Epithelial cell of esophagus (primary cell): ENCODE data around the gene OLFML1.

Experiments used
- DNase-seq: peaks from one replicate; pipeline ENCODE4 v3.0.0; 2010; ENCODE audit warnings: low read depth
- H3K4me3 ChIP-seq: 2 replicates; pipeline ENCODE4 v1.5.1; 2011; ENCODE audit warnings: mild to moderate bottlenecking, low read length, control low read depth
- TF ChIP-seq, protein P1 (sequence below): IDR thresholded peaks from 2 replicates; pipeline ENCODE4 v1.5.1; 2011; ENCODE audit warnings: low read depth, mild to moderate bottlenecking, low read length, control low read depth, inconsistent platforms; ENCODE audit not compliant: insufficient read depth; ENCODE audit errors: missing control alignments

Gene OLFML1

DNA sequence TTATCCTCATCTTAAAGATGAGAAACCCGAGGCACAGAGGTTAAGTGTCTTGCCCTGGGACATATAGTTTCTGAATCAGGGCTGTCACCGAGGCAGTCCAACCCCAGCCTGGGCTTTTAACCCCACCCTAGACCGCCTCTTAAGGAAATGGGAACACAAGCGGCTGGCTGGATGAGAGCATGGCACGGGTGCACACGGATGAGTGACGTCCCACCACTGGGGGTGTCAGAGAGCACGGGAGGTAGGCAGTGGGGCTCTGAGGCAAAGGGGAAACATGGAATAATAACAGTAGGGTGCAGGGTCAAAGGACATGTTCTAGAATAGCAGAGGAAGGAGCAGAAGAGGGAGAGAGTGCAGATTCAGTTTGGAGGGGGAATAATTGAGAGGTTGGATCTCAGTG, 50.8 kb downstream of the OLFML1 start:
- DNase-seq = no peak
- no peak overlapping the region for H3K4me3 ChIP-seq
- TF ChIP-seq, protein P1, sequence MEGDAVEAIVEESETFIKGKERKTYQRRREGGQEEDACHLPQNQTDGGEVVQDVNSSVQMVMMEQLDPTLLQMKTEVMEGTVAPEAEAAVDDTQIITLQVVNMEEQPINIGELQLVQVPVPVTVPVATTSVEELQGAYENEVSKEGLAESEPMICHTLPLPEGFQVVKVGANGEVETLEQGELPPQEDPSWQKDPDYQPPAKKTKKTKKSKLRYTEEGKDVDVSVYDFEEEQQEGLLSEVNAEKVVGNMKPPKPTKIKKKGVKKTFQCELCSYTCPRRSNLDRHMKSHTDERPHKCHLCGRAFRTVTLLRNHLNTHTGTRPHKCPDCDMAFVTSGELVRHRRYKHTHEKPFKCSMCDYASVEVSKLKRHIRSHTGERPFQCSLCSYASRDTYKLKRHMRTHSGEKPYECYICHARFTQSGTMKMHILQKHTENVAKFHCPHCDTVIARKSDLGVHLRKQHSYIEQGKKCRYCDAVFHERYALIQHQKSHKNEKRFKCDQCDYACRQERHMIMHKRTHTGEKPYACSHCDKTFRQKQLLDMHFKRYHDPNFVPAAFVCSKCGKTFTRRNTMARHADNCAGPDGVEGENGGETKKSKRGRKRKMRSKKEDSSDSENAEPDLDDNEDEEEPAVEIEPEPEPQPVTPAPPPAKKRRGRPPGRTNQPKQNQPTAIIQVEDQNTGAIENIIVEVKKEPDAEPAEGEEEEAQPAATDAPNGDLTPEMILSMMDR = no peak

DNA sequence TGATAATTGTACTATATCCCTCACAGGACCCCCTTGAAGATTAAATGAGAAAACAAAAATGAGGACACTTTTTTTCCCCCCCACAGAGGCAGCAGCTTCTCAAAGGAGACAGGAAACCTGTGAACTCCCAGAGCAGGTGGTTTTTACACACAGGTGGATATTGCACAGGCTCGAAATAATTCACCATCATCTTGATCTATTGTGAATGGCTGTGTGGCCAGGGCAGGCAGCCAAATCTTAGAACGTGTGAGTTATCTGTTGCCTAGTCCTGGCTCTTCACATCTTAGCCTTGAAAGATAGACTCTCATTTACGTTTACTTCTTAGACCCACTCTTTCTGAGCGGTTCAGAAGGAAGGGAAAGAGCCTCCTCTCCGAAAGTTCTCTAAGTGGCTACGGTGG, 52.0 kb downstream of the OLFML1 start:
- TF ChIP-seq, protein P1 = no peak
- no peak for DNase-seq
- H3K4me3 ChIP-seq = no peak overlapping the region

DNA sequence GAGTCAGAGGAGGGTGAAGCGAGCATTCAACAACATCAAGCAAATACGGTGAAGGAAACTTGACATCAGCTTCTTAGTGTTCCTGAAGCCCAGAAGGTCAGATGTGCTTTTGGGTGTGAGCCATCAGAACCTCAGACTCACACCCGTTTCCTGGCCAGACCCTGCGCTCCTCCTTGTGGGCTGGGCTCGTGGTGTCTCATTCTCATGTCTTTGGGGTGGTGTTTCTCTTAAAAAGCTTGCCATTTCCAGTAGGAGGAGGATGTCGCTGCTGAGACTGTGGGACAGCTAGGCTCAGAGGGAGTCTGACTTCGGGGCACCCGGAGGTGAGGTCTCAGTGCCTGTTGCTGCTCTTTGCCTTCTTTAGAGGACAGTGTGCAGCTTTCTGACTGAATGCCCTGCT, 52.7 kb downstream of the OLFML1 start:
- DNase-seq = no peak
- no peak overlapping the region for H3K4me3 ChIP-seq
- TF ChIP-seq, protein P1 = no peak

DNA sequence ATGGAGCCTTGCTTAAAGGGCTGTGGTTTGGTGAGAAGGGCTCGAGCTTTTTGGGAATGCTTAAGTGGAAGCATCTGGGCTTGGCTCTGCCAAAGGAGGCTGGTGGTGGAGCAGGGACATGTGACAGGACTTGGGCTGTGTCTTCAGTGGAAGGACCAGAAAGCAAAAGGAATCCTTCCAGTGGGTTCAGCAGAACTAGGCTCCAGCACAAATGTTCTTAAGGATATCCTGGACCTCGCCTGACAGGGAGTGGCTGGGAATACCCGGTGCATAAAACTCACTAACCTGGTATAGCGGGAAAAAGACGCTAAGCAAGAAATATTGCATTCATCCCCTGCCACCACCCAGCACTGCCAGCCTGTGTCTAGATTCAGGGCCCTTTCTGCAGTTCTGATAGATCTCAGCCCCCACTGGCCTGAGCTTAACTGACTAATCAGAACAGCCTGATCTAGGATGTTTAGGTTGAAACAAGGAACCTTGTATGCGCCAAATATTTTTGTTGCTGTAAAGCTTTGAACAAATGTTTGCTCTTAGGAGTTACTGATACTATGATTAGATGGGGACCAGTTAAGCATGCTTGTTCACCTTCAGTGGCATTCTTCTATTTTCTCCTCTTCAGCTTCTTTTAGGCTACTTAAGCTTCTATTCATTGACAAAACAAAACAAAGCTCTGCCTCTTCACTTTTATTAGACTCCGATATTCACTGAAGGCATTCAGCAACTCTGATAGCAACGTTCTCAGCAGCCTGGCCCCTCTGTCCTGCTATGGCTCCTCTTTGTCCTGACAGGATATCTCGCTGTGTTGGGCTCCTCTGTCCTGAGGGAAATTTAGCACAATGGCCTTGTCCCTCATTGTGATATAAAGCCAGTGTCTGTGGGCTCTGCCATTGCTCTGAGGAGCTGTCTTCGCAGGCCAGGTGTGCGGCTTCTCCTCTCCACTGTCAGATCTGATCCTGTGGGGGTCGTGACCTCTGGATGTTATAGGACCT, 53.5 kb downstream of the OLFML1 start:
- H3K4me3 ChIP-seq = no peak overlapping the region
- DNase-seq = peak; percentile 74
- TF ChIP-seq, protein P1 = no peak

DNA sequence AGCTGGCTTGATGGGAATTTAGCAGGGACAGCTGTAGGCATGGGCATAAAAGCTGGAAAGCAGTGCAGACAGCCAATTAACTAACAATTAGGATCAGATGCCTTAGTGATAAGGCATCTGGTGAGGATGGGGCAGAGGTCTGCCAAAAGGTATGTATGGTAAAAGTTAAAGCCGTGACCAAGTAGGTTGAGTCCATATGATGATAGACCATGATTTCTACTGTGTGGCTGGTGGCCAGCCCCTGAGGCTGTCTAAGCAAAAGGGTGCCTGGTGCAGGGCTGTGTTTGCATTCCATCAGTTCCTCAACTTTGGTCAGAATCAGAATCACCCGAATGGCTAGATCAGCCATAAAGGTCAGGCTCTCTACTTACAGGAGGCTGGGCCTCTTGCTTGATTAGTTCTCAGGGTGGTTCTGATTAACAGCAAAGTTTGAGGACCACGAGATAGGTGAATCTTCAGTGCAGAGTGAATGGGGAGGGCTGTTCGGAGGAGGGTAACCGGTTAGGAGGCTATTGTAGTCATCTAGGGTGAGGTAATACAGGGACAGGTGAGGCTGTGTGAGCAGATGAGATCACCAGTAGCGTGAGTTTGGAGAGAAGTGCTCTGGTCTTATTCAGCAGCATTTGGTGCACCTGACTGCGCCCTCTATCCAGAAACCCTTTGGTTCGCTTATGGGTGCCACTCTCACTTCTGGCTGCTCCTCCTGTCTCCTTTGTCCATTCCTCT, 55.7 kb downstream of the OLFML1 start:
- TF ChIP-seq, protein P1 = no peak
- DNase-seq = peak; percentile 77
- H3K4me3 ChIP-seq = no peak overlapping the region

DNA sequence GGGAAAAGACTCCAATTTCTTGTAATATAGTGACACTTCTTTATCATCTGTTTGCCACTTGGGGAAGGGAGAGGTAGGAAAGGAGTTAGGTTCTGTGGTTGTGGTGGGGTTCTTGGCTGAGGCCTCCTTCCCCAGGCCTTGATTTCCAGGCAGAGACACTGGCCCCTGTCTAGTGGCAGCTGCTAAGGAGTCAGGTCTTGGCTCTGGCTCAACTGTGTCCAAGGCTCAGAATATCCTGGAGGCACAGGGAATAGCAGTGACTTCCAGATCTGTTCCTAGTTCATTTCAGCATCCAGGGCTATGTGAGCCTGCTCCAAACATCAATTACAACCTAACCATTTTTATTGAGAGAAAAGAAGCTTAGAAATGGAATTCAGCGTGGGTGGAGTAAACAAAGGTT, 58.0 kb downstream of the OLFML1 start:
- TF ChIP-seq, protein P1 = no peak
- DNase-seq = no peak
- H3K4me3 ChIP-seq = no peak overlapping the region

DNA sequence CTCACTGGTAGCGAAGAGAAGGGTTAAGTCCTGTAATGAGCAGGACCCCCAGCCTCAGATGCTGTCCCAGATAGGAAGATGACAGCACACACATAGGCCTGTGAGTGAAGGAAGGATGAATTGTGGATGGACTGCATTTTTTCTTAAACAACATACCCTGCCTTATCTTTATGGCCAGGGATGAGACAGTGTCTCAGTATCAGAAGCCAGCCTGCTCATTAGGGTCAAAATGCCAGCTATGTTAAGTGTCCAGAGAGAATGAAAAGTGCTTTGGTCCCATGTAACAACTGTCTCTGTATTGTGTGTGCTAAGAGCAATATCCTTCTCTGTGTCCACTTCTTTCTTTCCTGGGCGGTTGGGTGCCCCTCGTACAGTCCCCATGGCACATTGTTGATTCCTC, 58.7 kb downstream of the OLFML1 start:
- no peak overlapping the region for H3K4me3 ChIP-seq
- TF ChIP-seq, protein P1 = no peak
- DNase-seq = no peak
